HG03175 (cell line): Measurements from ENCODE around the gene MTFR2.

Experiments
- ATAC-seq: cut with Tn5 transposase; IDR thresholded peaks from one replicate; pipeline ENCODE4 v1.9.1; 2021; ENCODE audit warnings: mild to moderate bottlenecking, moderate library complexity; ENCODE audit not compliant: unreplicated experiment

The MTFR2 gene

DNA sequence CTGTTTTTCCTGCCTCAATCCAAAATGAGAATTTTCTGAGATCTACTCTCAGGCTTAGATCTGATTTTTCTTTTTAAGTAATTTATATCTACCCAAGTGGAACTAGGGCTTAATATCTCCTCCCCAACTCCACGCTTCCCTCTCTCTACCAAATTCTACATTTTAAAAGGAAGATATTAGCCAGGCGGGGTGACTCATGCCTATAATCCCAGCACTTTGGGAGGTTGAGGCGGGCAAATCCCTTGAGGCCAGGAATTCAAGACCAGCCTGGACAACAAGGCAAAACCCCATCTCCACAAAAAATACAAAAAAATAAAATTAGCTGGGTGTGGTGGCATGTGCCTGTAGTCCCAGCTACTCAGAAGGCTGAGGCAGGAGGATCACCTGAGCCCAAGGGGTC, 61.0 kb downstream of the MTFR2 start:
- ATAC-seq: no peak

DNA sequence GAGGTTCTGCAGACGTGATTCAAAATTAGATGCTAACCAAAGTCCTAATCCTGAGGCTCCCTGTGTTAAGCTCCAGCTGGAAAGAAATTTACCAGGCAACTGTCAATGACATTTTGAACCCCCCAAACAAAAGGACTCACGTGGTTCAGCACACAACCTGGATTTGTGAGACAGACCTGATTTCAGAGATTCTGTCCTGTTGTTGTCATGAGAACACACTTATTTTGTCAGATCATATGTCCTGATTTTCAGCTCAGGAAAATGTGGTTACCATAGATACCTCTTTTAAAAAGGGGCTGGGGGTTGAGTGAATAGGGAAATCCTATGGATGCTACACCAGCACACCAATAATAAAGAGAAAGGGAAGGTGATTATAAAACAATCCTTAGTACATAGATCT, 61.6 kb downstream of the MTFR2 start:
- ATAC-seq: no peak

DNA sequence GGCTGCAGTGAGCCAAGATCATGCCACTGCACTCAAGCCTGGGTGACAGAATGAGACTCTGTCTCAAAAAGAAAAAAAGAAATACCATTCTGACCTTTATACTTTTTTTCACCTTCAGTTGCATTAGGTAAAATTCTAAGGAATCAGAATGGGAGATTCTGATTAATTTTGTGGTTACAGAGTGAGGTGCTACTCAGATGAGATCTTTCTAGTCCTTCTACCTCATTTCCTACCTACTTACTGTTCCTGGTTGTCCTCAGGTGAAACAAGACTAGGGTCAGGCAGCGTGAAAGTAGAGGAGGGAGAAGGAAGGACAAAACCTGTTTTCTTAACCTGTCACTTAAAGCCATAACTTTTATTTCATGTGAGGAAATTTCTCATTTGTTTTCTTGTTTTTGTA, 63.7 kb downstream of the MTFR2 start:
- no peak for ATAC-seq

DNA sequence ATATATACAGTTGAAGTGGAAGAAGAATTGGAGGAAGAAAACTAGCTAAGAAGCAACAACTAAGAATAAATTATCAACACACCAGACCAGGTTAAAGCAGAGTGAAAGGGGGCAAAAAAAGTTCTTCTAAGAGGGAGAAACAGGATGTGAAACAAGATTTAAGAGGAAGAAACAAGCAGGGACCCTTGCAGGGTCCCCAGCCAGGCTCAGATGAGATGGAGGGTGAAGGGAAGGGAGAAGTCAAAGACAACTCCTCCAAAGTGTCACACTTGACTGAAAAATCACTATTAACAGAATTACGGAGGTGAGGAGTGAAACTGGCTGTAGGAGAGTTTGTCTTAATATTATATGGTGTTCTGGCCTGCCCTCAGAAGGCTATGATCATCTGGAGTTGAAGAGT, 65.4 kb downstream of the MTFR2 start:
- no peak for ATAC-seq

DNA sequence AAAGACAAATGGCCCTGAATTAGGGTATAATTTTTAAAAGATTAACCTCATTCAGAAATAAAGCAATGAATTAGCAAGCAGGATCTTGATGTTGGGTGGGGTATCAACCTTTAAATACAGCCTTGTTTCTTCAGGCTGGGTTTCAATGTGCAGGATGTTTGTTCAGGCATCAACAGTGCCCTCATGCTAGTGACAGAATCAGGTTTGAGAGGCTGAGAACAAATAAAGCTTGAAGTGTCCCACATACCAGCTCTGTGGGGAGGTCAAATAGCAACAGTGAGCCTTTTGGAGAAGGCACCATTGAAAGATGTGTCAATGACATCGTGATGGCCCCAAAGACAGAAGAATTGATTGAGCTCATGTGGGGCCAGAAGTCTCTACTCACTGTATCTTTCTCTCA, 68.2 kb downstream of the MTFR2 start:
- ATAC-seq: no peak

DNA sequence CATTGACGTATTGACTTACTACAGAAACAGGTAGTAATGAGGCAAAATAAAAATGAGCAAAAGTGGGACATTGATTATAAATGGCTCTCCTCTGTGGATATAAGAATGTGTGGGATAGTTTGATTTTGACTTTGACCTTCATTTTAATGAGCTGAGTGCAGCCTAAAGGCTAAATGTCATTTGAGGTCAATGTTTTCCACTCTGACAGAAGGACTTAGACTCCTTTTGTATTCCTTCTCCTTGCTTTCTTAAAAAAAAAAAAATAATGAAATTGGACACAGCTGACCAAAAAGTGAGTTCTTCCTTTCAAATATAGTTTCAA, 68.6 kb downstream of the MTFR2 start:
- no peak for ATAC-seq
